ENCODE measurements around the gene CLEC16A. TPM values are rescaled to one million over a fixed set of nuclear protein-coding genes. Genes with fewer than 3 reads are reported as not detected.

Gene CLEC16A
- total RNA-seq, 1 donor from 2014 or later, result 19.8 TPM

- no peaks in the 10 kb centered on the region for H3K36me3 ChIP-seq (ENCODE audit: control insufficient read depth, insufficient read depth, low read length)
- no peak overlapping the region for H3K4me3 ChIP-seq (ENCODE audit: low read depth, low read length)
- DNase-seq (ENCODE audit: low read depth), result no peak
- TF ChIP-seq, protein P1, sequence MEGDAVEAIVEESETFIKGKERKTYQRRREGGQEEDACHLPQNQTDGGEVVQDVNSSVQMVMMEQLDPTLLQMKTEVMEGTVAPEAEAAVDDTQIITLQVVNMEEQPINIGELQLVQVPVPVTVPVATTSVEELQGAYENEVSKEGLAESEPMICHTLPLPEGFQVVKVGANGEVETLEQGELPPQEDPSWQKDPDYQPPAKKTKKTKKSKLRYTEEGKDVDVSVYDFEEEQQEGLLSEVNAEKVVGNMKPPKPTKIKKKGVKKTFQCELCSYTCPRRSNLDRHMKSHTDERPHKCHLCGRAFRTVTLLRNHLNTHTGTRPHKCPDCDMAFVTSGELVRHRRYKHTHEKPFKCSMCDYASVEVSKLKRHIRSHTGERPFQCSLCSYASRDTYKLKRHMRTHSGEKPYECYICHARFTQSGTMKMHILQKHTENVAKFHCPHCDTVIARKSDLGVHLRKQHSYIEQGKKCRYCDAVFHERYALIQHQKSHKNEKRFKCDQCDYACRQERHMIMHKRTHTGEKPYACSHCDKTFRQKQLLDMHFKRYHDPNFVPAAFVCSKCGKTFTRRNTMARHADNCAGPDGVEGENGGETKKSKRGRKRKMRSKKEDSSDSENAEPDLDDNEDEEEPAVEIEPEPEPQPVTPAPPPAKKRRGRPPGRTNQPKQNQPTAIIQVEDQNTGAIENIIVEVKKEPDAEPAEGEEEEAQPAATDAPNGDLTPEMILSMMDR (IDR thresholded peaks at IDR 0.05; ENCODE audit: insufficient read depth, low read length, poor library complexity, severe bottlenecking), result no peak
- no peaks in the 10 kb centered on the region for H3K27me3 ChIP-seq (ENCODE audit: control insufficient read depth, insufficient read depth, low read length)
These were observed 119.3 kb downstream of the CLEC16A start for GRCh38 chr16:11063448-11064201.

DNA sequence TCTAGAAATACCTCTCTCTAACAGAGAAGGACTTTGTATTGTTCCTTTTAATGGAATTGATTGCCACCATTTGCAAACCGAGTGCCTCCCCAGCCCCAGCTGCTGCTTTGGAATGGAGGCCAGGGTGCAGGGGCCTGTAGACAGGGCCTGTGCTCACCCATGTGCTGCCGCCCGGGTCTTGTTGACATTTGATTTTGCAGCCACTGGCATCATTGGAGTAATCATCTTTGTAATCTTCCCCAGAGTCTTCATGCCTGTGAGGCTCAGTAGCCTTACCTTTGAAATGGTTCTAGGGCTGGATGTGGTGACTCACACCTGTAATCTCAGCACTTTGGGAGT is 119.8 kb downstream of the CLEC16A start:
- no peak for DNase-seq (ENCODE audit: low read depth)
- TF ChIP-seq, protein P1 (IDR thresholded peaks at IDR 0.05; ENCODE audit: insufficient read depth, low read length, poor library complexity, severe bottlenecking), result no peak
- H3K36me3 ChIP-seq (ENCODE audit: control insufficient read depth, insufficient read depth, low read length), result no peaks in the 10 kb centered on the region
- no peaks in the 10 kb centered on the region for H3K27me3 ChIP-seq (ENCODE audit: control insufficient read depth, insufficient read depth, low read length)
- no peak overlapping the region for H3K4me3 ChIP-seq (ENCODE audit: low read depth, low read length)

GRCh38 chr16:11064851-11065250 is 120.5 kb downstream of the CLEC16A start:
- H3K36me3 ChIP-seq (ENCODE audit: control insufficient read depth, insufficient read depth, low read length), result no peaks in the 10 kb centered on the region
- TF ChIP-seq, protein P1 (IDR thresholded peaks at IDR 0.05; ENCODE audit: insufficient read depth, low read length, poor library complexity, severe bottlenecking), result no peak
- H3K27me3 ChIP-seq (ENCODE audit: control insufficient read depth, insufficient read depth, low read length), result no peaks in the 10 kb centered on the region
- DNase-seq (ENCODE audit: low read depth), result no peak
- H3K4me3 ChIP-seq (ENCODE audit: low read depth, low read length), result no peak overlapping the region

DNA sequence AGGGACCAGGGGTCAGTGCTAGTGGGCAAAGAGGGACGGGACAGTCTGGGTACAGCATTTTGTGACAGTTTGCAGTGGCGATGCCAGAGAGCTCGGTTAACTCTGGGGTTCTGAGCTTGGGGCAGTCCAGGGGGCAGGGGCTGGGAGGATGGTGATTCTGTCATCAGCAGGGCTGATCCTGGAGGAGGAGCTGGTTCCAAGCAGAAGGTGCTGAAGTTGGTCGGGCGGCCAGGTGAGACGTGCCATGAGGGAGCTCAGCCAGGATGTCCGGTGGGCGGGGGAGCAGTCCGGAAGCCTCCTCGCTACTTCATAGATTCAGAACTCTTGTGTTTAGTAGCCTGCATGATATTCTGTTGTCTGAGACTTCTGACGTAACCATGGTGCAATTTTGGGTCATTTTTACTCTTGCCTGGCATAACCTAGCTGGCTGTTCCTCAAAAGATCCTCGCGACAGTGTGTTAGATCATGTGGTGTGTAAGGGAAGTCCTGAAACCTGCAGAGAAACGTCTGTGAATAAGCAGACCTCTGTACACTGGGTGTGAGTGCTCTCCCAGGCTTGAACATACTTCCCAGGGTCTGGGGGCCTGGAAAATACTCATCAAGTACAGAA is 122.0 kb downstream of the CLEC16A start:
- TF ChIP-seq, protein P1 (IDR thresholded peaks at IDR 0.05; ENCODE audit: insufficient read depth, low read length, poor library complexity, severe bottlenecking), result no peak

DNA sequence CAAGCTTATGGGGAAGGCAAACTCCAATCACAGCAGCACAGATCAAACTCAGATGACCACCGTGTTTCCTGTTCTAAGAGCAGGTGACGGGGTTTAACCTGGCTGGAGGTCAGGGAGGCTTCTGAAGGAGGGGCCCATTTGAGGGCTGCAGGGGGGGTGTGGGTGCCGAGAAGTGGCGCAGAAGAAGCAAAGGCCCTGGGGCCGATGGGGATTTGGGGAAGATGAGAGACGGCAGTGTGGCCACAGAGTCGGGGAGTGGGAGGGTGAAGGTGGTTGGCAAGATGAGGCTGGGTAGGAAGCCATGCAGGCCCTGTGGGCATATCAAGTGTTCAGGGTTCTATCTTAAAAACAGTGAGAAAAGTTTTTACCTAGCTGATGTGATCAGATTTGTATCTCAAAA is 122.9 kb downstream of the CLEC16A start:
- TF ChIP-seq, protein P1 (IDR thresholded peaks at IDR 0.05; ENCODE audit: insufficient read depth, low read length, poor library complexity, severe bottlenecking), result no peak
- Histone ChIP-seq H3K4me3 (ENCODE audit: low read depth, low read length) (no peak overlapping the region), H3K27me3 (ENCODE audit: control insufficient read depth, insufficient read depth, low read length) (no peaks in the 10 kb centered on the region), H3K36me3 (ENCODE audit: control insufficient read depth, insufficient read depth, low read length) (no peaks in the 10 kb centered on the region)
- DNase-seq (ENCODE audit: low read depth), result no peak

More for the DNA sequence above, 122.0 kb downstream of the CLEC16A start:
- Histone ChIP-seq H3K36me3 (ENCODE audit: control insufficient read depth, insufficient read depth, low read length) (no peaks in the 10 kb centered on the region), H3K4me3 (ENCODE audit: low read depth, low read length) (no peak overlapping the region), H3K27me3 (ENCODE audit: control insufficient read depth, insufficient read depth, low read length) (no peaks in the 10 kb centered on the region)
- DNase-seq (ENCODE audit: low read depth), result no peak
